BE2C (cell line): ENCODE results near the gene GRIK1.

Source experiments
- DNase-seq: peaks from one replicate; pipeline ENCODE4 v3.0.0-alpha.2; 2020
- H3K27me3 ChIP-seq: fragments of 250-450 bp; sonication (Bioruptor Pico); 2 replicates; pipeline ENCODE4 v1.5.1; 2020; ENCODE audit warnings: mild to moderate bottlenecking
- H3K36me3 ChIP-seq: fragments of 250-450 bp; sonication (Bioruptor Pico); 2 replicates; pipeline ENCODE4 v1.5.1; 2020; ENCODE audit warnings: mild to moderate bottlenecking
- H3K4me1 ChIP-seq: fragments of 250-450 bp; sonication (Bioruptor Pico); 2 replicates; pipeline ENCODE4 v1.5.1; 2020
- H3K4me3 ChIP-seq: 2 replicates; pipeline ENCODE4 v1.5.1; 2011; ENCODE audit warnings: low read depth, low read length
- H3K9me3 ChIP-seq: fragments of 250-450 bp; sonication (Bioruptor Pico); 2 replicates; pipeline ENCODE4 v1.5.1; 2020
- CTCF ChIP-seq: IDR thresholded peaks from 2 replicates; pipeline ENCODE4 v1.5.1; 2012; ENCODE audit warnings: mild to moderate bottlenecking, low read depth, low read length

GRIK1 gene

GRCh38 chr21:29801122-29801521, 138.7 kb downstream of the GRIK1 start:
- Histone ChIP-seq H3K9me3 (no peaks in the 10 kb centered on the region), H3K4me3 (no peak overlapping the region), H3K4me1 (no peaks in the 10 kb centered on the region), H3K36me3 (no peaks in the 10 kb centered on the region), H3K27me3 (no peaks in the 10 kb centered on the region; the same call in 1 of the 2 replicates)
- no peak for DNase-seq
- TF ChIP-seq CTCF = no peak

DNA sequence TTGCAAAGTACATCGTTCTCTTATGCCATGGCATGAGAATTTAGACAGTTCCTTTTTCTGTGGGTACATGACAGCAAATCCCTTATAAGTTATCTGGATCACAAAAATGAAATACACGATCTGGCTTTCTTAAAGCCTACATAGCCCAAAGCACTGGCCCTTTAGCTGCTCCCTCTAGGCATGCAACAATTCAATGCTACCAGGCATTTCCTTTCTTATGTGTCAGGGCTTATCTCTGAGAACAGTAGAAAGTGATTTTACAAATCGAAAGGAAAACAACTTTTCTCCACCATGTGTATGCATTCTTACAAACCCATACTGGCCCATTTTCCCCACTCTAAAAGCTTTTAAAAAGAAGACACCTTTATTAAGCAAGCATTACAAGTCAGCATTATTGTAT, 139.7 kb downstream of the GRIK1 start:
- Histone ChIP-seq H3K27me3 (no peaks in the 10 kb centered on the region; the same call in 1 of the 2 replicates), H3K36me3 (no peaks in the 10 kb centered on the region), H3K9me3 (no peaks in the 10 kb centered on the region), H3K4me3 (no peak overlapping the region), H3K4me1 (no peaks in the 10 kb centered on the region)
- no peak for DNase-seq
- no peak for TF ChIP-seq CTCF

DNA sequence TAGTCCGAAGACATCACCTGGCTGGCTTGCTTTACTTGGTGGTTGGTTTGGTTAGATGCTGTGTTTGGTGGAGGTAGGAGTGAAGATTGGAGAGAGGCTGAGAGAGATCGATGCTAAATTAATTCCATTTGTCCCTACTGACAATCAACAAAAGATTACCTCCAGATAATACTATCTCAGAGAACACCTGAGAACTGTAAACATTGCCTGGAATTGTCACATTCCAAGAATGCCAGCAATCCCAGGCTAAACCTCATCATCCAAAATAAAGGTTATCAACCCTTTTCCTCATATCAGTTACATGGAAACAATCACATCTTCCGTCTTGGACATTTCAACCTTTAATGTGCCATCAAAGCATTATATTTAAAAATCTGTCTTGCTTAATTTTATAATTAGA, 141.0 kb downstream of the GRIK1 start:
- H3K4me1 ChIP-seq = no peaks in the 10 kb centered on the region
- no peak for DNase-seq

GRCh38 chr21:29797155-29797554, 142.6 kb downstream of the GRIK1 start:
- no peak overlapping the region for H3K4me3 ChIP-seq
- H3K4me1 ChIP-seq = no peaks in the 10 kb centered on the region
- DNase-seq = no peak
- no peak for TF ChIP-seq CTCF
- no peaks in the 10 kb centered on the region; the same call in 1 of the 2 replicates for H3K27me3 ChIP-seq
- H3K36me3 ChIP-seq = no peaks in the 10 kb centered on the region
- no peaks in the 10 kb centered on the region for H3K9me3 ChIP-seq

More for the DNA sequence above, 141.0 kb downstream of the GRIK1 start:
- TF ChIP-seq CTCF = no peak
- Histone ChIP-seq H3K9me3 (no peaks in the 10 kb centered on the region), H3K27me3 (no peaks in the 10 kb centered on the region; the same call in 1 of the 2 replicates), H3K4me3 (no peak overlapping the region), H3K36me3 (no peaks in the 10 kb centered on the region)

GRCh38 chr21:29793712-29794111, 146.1 kb downstream of the GRIK1 start:
- no peaks in the 10 kb centered on the region for H3K36me3 ChIP-seq
- H3K27me3 ChIP-seq = no peaks in the 10 kb centered on the region; the same call in 1 of the 2 replicates
- no peaks in the 10 kb centered on the region for H3K4me1 ChIP-seq
- no peaks in the 10 kb centered on the region for H3K9me3 ChIP-seq
- H3K4me3 ChIP-seq = no peak overlapping the region
- TF ChIP-seq CTCF = no peak
- no peak for DNase-seq

GRCh38 chr21:29789393-29789792, 150.4 kb downstream of the GRIK1 start:
- no peak overlapping the region for H3K4me3 ChIP-seq
- no peaks in the 10 kb centered on the region for H3K9me3 ChIP-seq
- H3K36me3 ChIP-seq = no peaks in the 10 kb centered on the region
- TF ChIP-seq CTCF = no peak
- no peaks in the 10 kb centered on the region for H3K4me1 ChIP-seq
- no peak for DNase-seq
- H3K27me3 ChIP-seq = no peaks in the 10 kb centered on the region
